Upper lobe of left lung (tissue), 6 donors: ENCODE results near the gene GALNT18. TPM values are rescaled to one million over a fixed set of nuclear protein-coding genes. Genes with fewer than 3 reads are reported as not detected.

Experiments
- ATAC-seq, 2 donors: fragments of 200-7000 bp; cut with Tn5 transposase; one replicate each; pipeline ENCODE4 v1.9.1; 2022; ENCODE audit warnings: mild to moderate bottlenecking in 2 of 2, moderate library complexity in 2 of 2; ENCODE audit not compliant: low FRiP score in 2 of 2
- DNase-seq, 2 donors: peaks; one replicate each; pipeline ENCODE4 v3.0.0-alpha.2; 2019 to 2020
- H3K27ac ChIP-seq, 4 donors: fragments of 200-600 bp; sonication (generic); one replicate each; pipeline ENCODE4 v1.5.1; 2016 to 2019
- H3K27me3 ChIP-seq, 4 donors: fragments of 200-600 bp; sonication (generic); one replicate each; pipeline ENCODE4 v1.5.1; 2017 to 2019
- H3K36me3 ChIP-seq, 4 donors: fragments of 200-600 bp; sonication (generic); one replicate each; pipeline ENCODE4 v1.5.1; 2016 to 2019
- H3K4me1 ChIP-seq, 4 donors: fragments of 200-600 bp; sonication (generic); one replicate each; pipeline ENCODE4 v1.5.1; 2018 to 2019
- H3K4me3 ChIP-seq, 4 donors: fragments of 200-600 bp; sonication (generic); one replicate each; pipeline ENCODE4 v1.5.1; 2017 to 2019; ENCODE audit warnings: mild to moderate bottlenecking in 2 of 4, moderate library complexity in 1 of 4
- H3K9me3 ChIP-seq, 4 donors: fragments of 200-600 bp; sonication (generic); one replicate each; pipeline ENCODE4 v1.5.1; 2018 to 2019
- CTCF ChIP-seq, 6 experiments: fragments of 450-650 bp in 4 of 6; fragments of 200-600 bp in 2 of 6; sonication (generic) in 2 of 6; IDR thresholded peaks; one replicate each; pipeline ENCODE4 v1.5.1; 2016 to 2019; ENCODE audit warnings: antibody characterized with exemption in 6 of 6
- EP300 ChIP-seq, 4 donors: sonication (generic); formaldehyde crosslinking; IDR thresholded peaks; one replicate each; pipeline ENCODE4 v1.5.1; 2017; ENCODE audit warnings: antibody characterized with exemption in 4 of 4, control low read depth in 2 of 4
- POLR2A ChIP-seq, 4 donors: fragments of 450-650 bp; IDR thresholded peaks; one replicate each; pipeline ENCODE4 v1.5.1; 2016 to 2017; ENCODE audit warnings: antibody characterized with exemption in 4 of 4, mild to moderate bottlenecking in 2 of 4
- POLR2AphosphoS5 ChIP-seq, 2 donors: sonication (generic); formaldehyde crosslinking; IDR thresholded peaks; one replicate each; pipeline ENCODE4 v1.5.1; 2017; ENCODE audit warnings: antibody characterized with exemption in 2 of 2
- WGBS, 2 donors: methylation state at CpG; one replicate each; pipeline ENCODE4 v1.1.5; 2017 to 2018; 5-methylcytosine and 5-hydroxymethylcytosine counted together
- total RNA-seq, 6 donors: library from RNA; depleted of rRNA in 4 of 6; stranded (reverse); fragments of >200 nt in 4 of 6; gene quantifications; one replicate each; pipeline versions ENCODE4 v1.1.0 to v1.2.1, GENCODE V29; 2016 to 2021
- donor health status: DM: no; HTN: no; CAD: no; lungs with moderate emphysema.
- donor health status: DM: no; HTN: yes; CAD: no; lungs with severe emphysema.

The GALNT18 gene
- total RNA-seq, 6 donors from 2014 or later: 48.2 to 115 (median 61.8) TPM

- Histone ChIP-seq H3K27ac (peak overlapping the region in 3 of 4 donors; percentile 31 to 48 (median 37)), H3K36me3 (no peaks in the 10 kb centered on the region), H3K27me3 (no peaks in the 10 kb centered on the region), H3K9me3 (no peaks in the 10 kb centered on the region), H3K4me1 (peaks cover 14 to 33% (median 18%) of the 10 kb centered on the region in 4 donors), H3K4me3 (no peak overlapping the region)
- DNase-seq (no peak), ATAC-seq (no peak)
- 35 to 47% methylated on average over 9 of the region's 9 CpGs for WGBS, 2 donors
- TF ChIP-seq CTCF (IDR thresholded peaks at IDR 0.05): no peak
Measured at GRCh38 chr11:11502263-11502861, 119.4 kb downstream of the GALNT18 start.

GRCh38 chr11:11501546-11502262 is 120.1 kb downstream of the GALNT18 start:
- Histone ChIP-seq H3K4me1 (peaks cover 14 to 33% (median 18%) of the 10 kb centered on the region in 4 donors), H3K27me3 (no peaks in the 10 kb centered on the region), H3K9me3 (no peaks in the 10 kb centered on the region), H3K27ac (peak overlapping the region in 3 of 4 donors; percentile 31 to 48 (median 37)), H3K4me3 (no peak overlapping the region), H3K36me3 (no peaks in the 10 kb centered on the region)
- 61 to 66% methylated on average over 9 of the region's 9 CpGs for WGBS, 2 donors
- ATAC-seq: no peak
- TF ChIP-seq EP300 (IDR thresholded peaks at IDR 0.05) (no peak), POLR2A (IDR thresholded peaks at IDR 0.05) (no peak), CTCF (IDR thresholded peaks at IDR 0.05) (no peak), POLR2AphosphoS5 (IDR thresholded peaks at IDR 0.05) (no peak)
- no peak for DNase-seq

GRCh38 chr11:11500744-11501487 is 120.9 kb downstream of the GALNT18 start:
- Histone ChIP-seq H3K27me3 (no peaks in the 10 kb centered on the region), H3K36me3 (no peaks in the 10 kb centered on the region), H3K4me1 (peaks cover 14 to 28% (median 18%) of the 10 kb centered on the region in 4 donors), H3K9me3 (no peaks in the 10 kb centered on the region), H3K4me3 (no peak overlapping the region), H3K27ac (no peak overlapping the region)
- DNase-seq (no peak), ATAC-seq (no peak)
- TF ChIP-seq EP300 (IDR thresholded peaks at IDR 0.05) (no peak), CTCF (IDR thresholded peaks at IDR 0.05) (no peak), POLR2AphosphoS5 (IDR thresholded peaks at IDR 0.05) (no peak), POLR2A (IDR thresholded peaks at IDR 0.05) (no peak)
- WGBS, 2 donors: 79 to 83% methylated on average over 8 to 9 of the region's 9 CpGs

GRCh38 chr11:11499300-11499699 is 122.5 kb downstream of the GALNT18 start:
- no peak for ATAC-seq
- no peak for DNase-seq
- WGBS, 2 donors: 82 to 85% methylated on average over 2 of the region's 2 CpGs
- Histone ChIP-seq H3K4me1 (peaks cover 14 to 26% (median 18%) of the 10 kb centered on the region in 4 donors), H3K27ac (no peak overlapping the region), H3K9me3 (no peaks in the 10 kb centered on the region), H3K4me3 (no peak overlapping the region), H3K27me3 (no peaks in the 10 kb centered on the region), H3K36me3 (no peaks in the 10 kb centered on the region)
- TF ChIP-seq POLR2A (IDR thresholded peaks at IDR 0.05) (no peak), EP300 (IDR thresholded peaks at IDR 0.05) (no peak), POLR2AphosphoS5 (IDR thresholded peaks at IDR 0.05) (no peak), CTCF (IDR thresholded peaks at IDR 0.05) (no peak)
